Skeletal muscle cell (primary cell): ENCODE results near the gene UGT1A5.

Experiments
- DNase-seq: peaks from one replicate; pipeline ENCODE4 v3.0.0-alpha.2; 2010; ENCODE audit warnings: low read depth
- H3K4me3 ChIP-seq: 2 replicates; pipeline ENCODE4 v1.5.1; 2011; ENCODE audit warnings: low read depth, mild to moderate bottlenecking, control low read depth, low read length, moderate library complexity

Gene UGT1A5

DNA sequence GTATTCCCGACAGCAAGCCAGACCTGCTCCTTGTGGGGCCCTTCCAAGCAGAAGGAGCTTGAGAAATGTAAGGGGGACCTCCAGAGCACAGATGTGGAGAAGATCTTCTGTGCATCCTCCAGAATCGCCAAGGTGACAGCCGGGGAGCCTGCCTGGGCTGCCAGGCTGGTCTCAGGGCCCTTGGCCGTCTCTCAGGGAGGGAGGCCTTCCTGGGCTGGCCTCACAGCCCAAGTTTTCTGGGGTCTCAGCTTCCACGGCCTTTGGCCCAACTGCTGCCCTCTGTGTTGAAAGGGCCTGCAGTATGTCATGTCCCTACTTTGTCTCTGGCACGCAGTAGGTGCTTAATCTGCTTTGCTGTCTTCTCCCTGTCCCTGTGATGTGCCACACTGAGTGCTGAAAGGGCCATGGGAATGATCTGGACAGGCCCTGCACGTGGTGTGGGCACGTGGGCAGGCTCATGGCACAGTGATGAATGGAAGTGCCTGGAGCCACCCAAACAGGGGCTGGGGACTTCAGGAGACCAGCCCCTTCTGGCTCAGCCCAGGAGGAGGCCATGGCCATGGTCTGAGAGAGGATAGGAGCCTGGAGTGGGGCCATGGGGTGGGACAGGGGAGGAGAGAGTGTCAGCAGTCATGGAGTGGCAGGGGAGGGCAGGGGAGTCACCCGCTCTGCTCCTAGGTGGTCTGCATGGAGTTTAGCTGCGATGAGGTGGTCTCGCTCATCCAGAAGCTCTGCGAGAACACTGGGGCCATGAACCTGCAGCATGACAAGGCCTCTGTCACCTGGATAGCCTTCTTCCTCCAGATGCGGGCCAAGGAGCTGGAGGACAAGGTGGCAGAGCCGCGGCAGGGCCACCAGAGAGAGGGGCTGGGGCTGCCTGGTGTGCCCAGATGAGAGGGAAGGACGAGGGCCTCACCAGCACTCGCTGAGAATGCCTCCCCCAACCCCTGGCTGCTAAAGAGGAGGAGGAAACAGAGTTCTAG lies 106.2 kb downstream of the UGT1A5 start:
- H3K4me3 ChIP-seq, result no peak overlapping the region
- DNase-seq, result no peak

GRCh38 chr2:233819884-233820773 lies 107.4 kb downstream of the UGT1A5 start:
- DNase-seq, result no peak
- H3K4me3 ChIP-seq, result no peak overlapping the region

DNA sequence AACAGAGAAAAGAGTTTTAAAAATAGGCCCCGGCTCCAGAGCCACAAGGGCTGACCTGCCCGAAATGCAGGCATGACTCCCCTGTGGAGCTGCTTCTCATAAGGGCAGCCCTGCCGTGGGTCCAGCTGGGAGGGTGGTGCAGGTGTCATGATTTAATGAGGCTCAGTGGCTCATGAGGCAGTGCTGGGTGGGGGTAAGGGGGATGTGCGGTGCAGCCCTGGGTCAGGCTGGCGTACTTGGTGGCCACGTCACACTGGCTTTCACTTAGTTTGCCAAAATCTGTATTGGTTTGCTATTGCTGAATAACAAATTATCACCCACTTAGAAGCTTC lies 108.0 kb downstream of the UGT1A5 start:
- DNase-seq, result no peak
- H3K4me3 ChIP-seq, result no peak overlapping the region

GRCh38 chr2:233821196-233821595 lies 108.5 kb downstream of the UGT1A5 start:
- H3K4me3 ChIP-seq, result no peak overlapping the region
- DNase-seq, result no peak

- DNase-seq, result no peak
- no peak overlapping the region for H3K4me3 ChIP-seq
Observed at GRCh38 chr2:233821709-233822100, 109.0 kb downstream of the UGT1A5 start.

DNA sequence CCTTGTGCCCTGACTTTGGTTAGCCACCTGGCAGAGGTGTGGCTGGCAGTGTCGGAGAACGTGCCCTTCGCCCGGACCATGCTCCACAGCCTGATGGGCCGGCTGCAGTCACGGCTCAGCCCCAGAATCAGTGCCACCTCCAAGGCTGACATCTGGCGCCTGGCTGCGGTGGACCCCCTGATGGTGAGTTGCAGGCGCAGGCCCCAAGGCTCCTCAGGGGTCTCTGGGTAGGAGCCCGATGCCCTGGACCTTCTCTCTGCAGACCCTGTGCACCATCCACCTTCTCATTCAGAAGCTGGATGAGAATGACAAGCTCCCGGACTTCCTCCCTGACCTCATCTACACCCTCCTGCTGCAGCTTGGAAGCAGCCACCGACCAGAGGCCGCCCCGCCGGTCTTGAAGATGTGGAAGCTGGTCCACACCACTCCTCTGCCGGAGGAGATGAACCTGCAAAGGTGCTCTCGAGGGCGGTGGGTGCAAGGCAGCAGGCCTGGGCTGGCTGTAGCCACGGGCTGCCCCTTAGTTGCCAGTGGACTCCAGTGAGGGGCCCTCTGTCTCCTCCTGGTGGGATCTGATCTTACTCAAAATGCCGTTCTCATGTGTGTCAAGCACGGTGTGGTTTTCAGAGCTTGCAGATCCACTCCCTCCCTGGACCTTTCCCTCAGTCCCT lies 109.5 kb downstream of the UGT1A5 start:
- no peak for DNase-seq

More for the DNA sequence above, 109.5 kb downstream of the UGT1A5 start:
- no peak overlapping the region for H3K4me3 ChIP-seq
